ENCODE measurements around the gene BCKDHA.
"Not testable (repeated sequence)": the region's sequence is repeated elsewhere in the genome, so short reads cannot be mapped to it uniquely, and the experiment has no call there.

BCKDHA gene

GRCh38 chr19:41405776-41406175 lies 8.2 kb downstream of the BCKDHA start:
- Histone ChIP-seq H3K27ac (ENCODE audit: low read depth, low read length) (no peak overlapping the region), H2BK120ac (ENCODE audit: insufficient read depth, low read length, poor library complexity) (no peak overlapping the region), H2BK12ac (ENCODE audit: low read length) (no peak overlapping the region), H3K23ac (ENCODE audit: low read length) (no peak overlapping the region), H3K79me2 (ENCODE audit: control insufficient read depth, insufficient read depth, low read length, poor library complexity) (no peaks in the 10 kb centered on the region), H4K8ac (ENCODE audit: low read depth, low read length) (no peak overlapping the region), H3K79me1 (ENCODE audit: low read length) (no peaks in the 10 kb centered on the region), H3K27me3 (ENCODE audit: insufficient read depth, low read length) (no peaks in the 10 kb centered on the region), H3K18ac (ENCODE audit: low read length) (no peak overlapping the region), H4K12ac (ENCODE audit: low read depth, low read length) (no peak overlapping the region), H3K4ac (ENCODE audit: low read depth, low read length) (no peak overlapping the region), H3K4me1 (ENCODE audit: control insufficient read depth in 1 of 2, insufficient read depth in 2 of 2, low read length in 2 of 2) (peaks cover 5 to 8% of the 10 kb centered on the region in 2 experiments), H3K4me2 (ENCODE audit: low read length) (no peak overlapping the region), H2AFZ (ENCODE audit: insufficient read depth, low read length, poor library complexity) (no peak overlapping the region), H3K4me3 (ENCODE audit: low read depth, low read length) (no peak overlapping the region), H3K14ac (ENCODE audit: low read length) (no peak overlapping the region), H3K9ac (ENCODE audit: low read length) (no peak overlapping the region), H2AK5ac (ENCODE audit: low read length) (no peak overlapping the region), H2BK5ac (ENCODE audit: low read depth, low read length, poor library complexity) (no peak overlapping the region), H4K91ac (ENCODE audit: low read depth, low read length) (no peak overlapping the region), H3K9me3 (ENCODE audit: insufficient read depth, low read depth, low read length) (no peaks in the 10 kb centered on the region), H3K36me3 (ENCODE audit: control insufficient read depth in 1 of 2, insufficient read depth in 2 of 2, low read length in 2 of 2) (no peaks in the 10 kb centered on the region)
- no peak for DNase-seq
- no CpG with 5 or more reads among the region's 6 CpGs for WGBS (ENCODE audit: extremely low coverage, insufficient coverage, insufficient read length)

DNA sequence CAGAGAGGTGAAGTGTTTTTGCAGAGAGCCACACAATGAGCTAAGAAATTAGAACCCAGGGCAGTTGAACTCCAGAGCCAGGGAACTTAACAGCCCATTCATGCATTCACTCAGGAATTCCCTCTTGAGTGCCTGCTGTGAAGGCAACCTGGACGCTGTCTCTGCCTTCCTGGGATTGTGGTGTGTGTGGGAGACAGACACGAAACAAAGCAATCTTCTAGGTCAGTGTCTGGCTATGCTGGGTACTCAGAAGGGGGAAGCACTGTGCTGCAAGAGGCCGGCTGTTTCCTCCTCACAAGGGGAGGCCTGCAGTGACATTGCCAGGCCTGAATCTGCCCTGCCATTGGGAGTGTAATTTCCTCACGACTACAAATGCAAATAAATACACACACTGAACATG lies 9.7 kb downstream of the BCKDHA start:
- H3K9ac ChIP-seq (ENCODE audit: low read length): no peak overlapping the region
- H4K12ac ChIP-seq (ENCODE audit: low read depth, low read length): no peak overlapping the region
- no peak overlapping the region for H3K18ac ChIP-seq (ENCODE audit: low read length)
- peaks cover 5 to 8% of the 10 kb centered on the region in 2 experiments for H3K4me1 ChIP-seq (ENCODE audit: control insufficient read depth in 1 of 2, insufficient read depth in 2 of 2, low read length in 2 of 2)
- H3K36me3 ChIP-seq (ENCODE audit: control insufficient read depth in 1 of 2, insufficient read depth in 2 of 2, low read length in 2 of 2): no peaks in the 10 kb centered on the region
- no peak overlapping the region for H3K14ac ChIP-seq (ENCODE audit: low read length)
- H3K79me1 ChIP-seq (ENCODE audit: low read length): no peaks in the 10 kb centered on the region
- no peak overlapping the region for H2BK120ac ChIP-seq (ENCODE audit: insufficient read depth, low read length, poor library complexity)
- H2AFZ ChIP-seq (ENCODE audit: insufficient read depth, low read length, poor library complexity): no peak overlapping the region
- H3K4me2 ChIP-seq (ENCODE audit: low read length): no peak overlapping the region
- H3K27ac ChIP-seq (ENCODE audit: low read depth, low read length): peak overlapping the region; percentile 38
- no peak overlapping the region for H2BK5ac ChIP-seq (ENCODE audit: low read depth, low read length, poor library complexity)
- no peak overlapping the region for H3K23ac ChIP-seq (ENCODE audit: low read length)
- H3K27me3 ChIP-seq (ENCODE audit: insufficient read depth, low read length): no peaks in the 10 kb centered on the region
- no peak overlapping the region for H4K91ac ChIP-seq (ENCODE audit: low read depth, low read length)
- no peak overlapping the region for H2AK5ac ChIP-seq (ENCODE audit: low read length)
- no peaks in the 10 kb centered on the region for H3K79me2 ChIP-seq (ENCODE audit: control insufficient read depth, insufficient read depth, low read length, poor library complexity)
- H2BK12ac ChIP-seq (ENCODE audit: low read length): no peak overlapping the region
- no peak overlapping the region for H3K4me3 ChIP-seq (ENCODE audit: low read depth, low read length)
- DNase-seq: no peak
- H4K8ac ChIP-seq (ENCODE audit: low read depth, low read length): no peak overlapping the region
- H3K9me3 ChIP-seq (ENCODE audit: insufficient read depth, low read depth, low read length): no peaks in the 10 kb centered on the region
- no peak overlapping the region for H3K4ac ChIP-seq (ENCODE audit: low read depth, low read length)
- no CpG with 5 or more reads among the region's 4 CpGs for WGBS (ENCODE audit: extremely low coverage, insufficient coverage, insufficient read length)

DNA sequence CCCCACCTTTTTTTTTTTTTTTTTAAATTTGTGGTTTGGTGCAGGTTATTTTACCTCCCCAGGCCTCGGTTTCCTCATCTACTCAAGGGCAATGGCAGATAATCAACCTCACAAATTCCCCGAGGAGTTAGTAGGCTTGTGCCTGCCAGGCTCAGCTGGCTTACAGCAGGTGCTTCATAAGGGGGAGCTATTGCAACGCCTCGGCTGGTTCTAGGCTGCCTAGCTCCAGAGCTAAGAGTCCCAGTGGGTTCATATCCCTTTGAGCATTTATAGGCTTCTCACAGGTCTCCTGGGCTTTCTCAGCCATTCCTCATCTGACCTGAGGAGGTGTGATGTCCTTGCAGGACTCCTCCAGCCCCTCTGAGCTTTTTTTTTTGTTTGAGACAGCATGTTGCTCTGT lies 10.6 kb downstream of the BCKDHA start:
- no peak overlapping the region for H3K14ac ChIP-seq (ENCODE audit: low read length)
- H3K27me3 ChIP-seq (ENCODE audit: insufficient read depth, low read length): no peaks in the 10 kb centered on the region
- DNase-seq: no peak
- H2BK5ac ChIP-seq (ENCODE audit: low read depth, low read length, poor library complexity): no peak overlapping the region
- no peak overlapping the region for H2AFZ ChIP-seq (ENCODE audit: insufficient read depth, low read length, poor library complexity)
- H3K4me1 ChIP-seq (ENCODE audit: control insufficient read depth in 1 of 2, insufficient read depth in 2 of 2, low read length in 2 of 2): peaks cover 5 to 8% of the 10 kb centered on the region in 2 experiments
- no peak overlapping the region for H3K9ac ChIP-seq (ENCODE audit: low read length)
- no peak overlapping the region for H2BK120ac ChIP-seq (ENCODE audit: insufficient read depth, low read length, poor library complexity)
- no peaks in the 10 kb centered on the region for H3K79me1 ChIP-seq (ENCODE audit: low read length)
- peaks cover 0 to 2% of the 10 kb centered on the region in 2 experiments for H3K36me3 ChIP-seq (ENCODE audit: control insufficient read depth in 1 of 2, insufficient read depth in 2 of 2, low read length in 2 of 2)
- no peak overlapping the region for H3K23ac ChIP-seq (ENCODE audit: low read length)
- H4K12ac ChIP-seq (ENCODE audit: low read depth, low read length): no peak overlapping the region
- no peak overlapping the region for H2AK5ac ChIP-seq (ENCODE audit: low read length)
- no peak overlapping the region for H3K4me3 ChIP-seq (ENCODE audit: low read depth, low read length)
- no peak overlapping the region for H4K8ac ChIP-seq (ENCODE audit: low read depth, low read length)
- H4K91ac ChIP-seq (ENCODE audit: low read depth, low read length): no peak overlapping the region
- H3K18ac ChIP-seq (ENCODE audit: low read length): no peak overlapping the region
- no CpG with 5 or more reads among the region's 4 CpGs for WGBS (ENCODE audit: extremely low coverage, insufficient coverage, insufficient read length)
- no peak overlapping the region for H3K27ac ChIP-seq (ENCODE audit: low read depth, low read length)
- H3K79me2 ChIP-seq (ENCODE audit: control insufficient read depth, insufficient read depth, low read length, poor library complexity): no peaks in the 10 kb centered on the region
- H3K4ac ChIP-seq (ENCODE audit: low read depth, low read length): no peak overlapping the region
- H3K4me2 ChIP-seq (ENCODE audit: low read length): no peak overlapping the region
- no peak overlapping the region for H2BK12ac ChIP-seq (ENCODE audit: low read length)
- no peaks in the 10 kb centered on the region for H3K9me3 ChIP-seq (ENCODE audit: insufficient read depth, low read depth, low read length)

- not testable (repeated sequence) for H3K9ac ChIP-seq (ENCODE audit: low read length); H4K8ac ChIP-seq (ENCODE audit: low read depth, low read length); H4K91ac ChIP-seq (ENCODE audit: low read depth, low read length); H2BK5ac ChIP-seq (ENCODE audit: low read depth, low read length, poor library complexity); H3K79me2 ChIP-seq (ENCODE audit: control insufficient read depth, insufficient read depth, low read length, poor library complexity); H2AK5ac ChIP-seq (ENCODE audit: low read length); H3K14ac ChIP-seq (ENCODE audit: low read length); H2BK12ac ChIP-seq (ENCODE audit: low read length); H3K18ac ChIP-seq (ENCODE audit: low read length); H3K4me3 ChIP-seq (ENCODE audit: low read depth, low read length); H3K27me3 ChIP-seq (ENCODE audit: insufficient read depth, low read length); H3K4me1 ChIP-seq (ENCODE audit: control insufficient read depth in 1 of 2, insufficient read depth in 2 of 2, low read length in 2 of 2); DNase-seq; H2AFZ ChIP-seq (ENCODE audit: insufficient read depth, low read length, poor library complexity); H3K4me2 ChIP-seq (ENCODE audit: low read length); H3K79me1 ChIP-seq (ENCODE audit: low read length); H3K23ac ChIP-seq (ENCODE audit: low read length); H3K9me3 ChIP-seq (ENCODE audit: insufficient read depth, low read depth, low read length); H3K36me3 ChIP-seq (ENCODE audit: control insufficient read depth in 1 of 2, insufficient read depth in 2 of 2, low read length in 2 of 2); H3K4ac ChIP-seq (ENCODE audit: low read depth, low read length); H2BK120ac ChIP-seq (ENCODE audit: insufficient read depth, low read length, poor library complexity); H4K12ac ChIP-seq (ENCODE audit: low read depth, low read length)
- whole genome bisulfite sequencing (ENCODE audit: extremely low coverage, insufficient coverage, insufficient read length): no CpG with 5 or more reads among the region's 5 CpGs
- peak overlapping the region; percentile 4 for H3K27ac ChIP-seq (ENCODE audit: low read depth, low read length)
Observed at GRCh38 chr19:41408846-41409245, 11.2 kb downstream of the BCKDHA start.

All from trophoblast cell (in vitro differentiated cells and primary cell).